K562 (cell line): ENCODE results near the gene FYTTD1. TPM values are rescaled to one million over a fixed set of nuclear protein-coding genes. Genes with fewer than 3 reads are reported as not detected.

Experiments used
- CBX3 ChIP-seq, 2 experiments: IDR thresholded peaks; 1 replicate in 1 of 2; 2 replicates in 1 of 2; pipeline ENCODE4 v1.6.1; 2012; ENCODE audit warnings: inconsistent platforms in 2 of 2, low read length in 2 of 2, borderline replicate concordance in 1 of 2, control low read depth in 1 of 2
- ESRRA ChIP-seq: fragments of 450-650 bp; IDR thresholded peaks from 2 replicates; pipeline ENCODE4 v1.6.1; 2014; ENCODE audit warnings: low read depth, mild to moderate bottlenecking, moderate library complexity, borderline replicate concordance
- FOXP1 ChIP-seq: sonication (generic); formaldehyde crosslinking; IDR thresholded peaks from 2 replicates; pipeline ENCODE4 v1.8.0; 2022; ENCODE audit warnings: mild to moderate bottlenecking, missing genetic modification reagents
- GTF2A2 ChIP-seq: IDR thresholded peaks from 2 replicates; pipeline ENCODE4 v1.6.1; 2016; ENCODE audit warnings: mild to moderate bottlenecking, missing genetic modification characterization, missing compliant biosample characterization
- HCFC1 ChIP-seq: IDR thresholded peaks from 2 replicates; pipeline ENCODE4 v1.6.1; 2012; ENCODE audit warnings: low read depth, low read length, improper control_type of control experiment
- MCM3 ChIP-seq: fragments of 450-650 bp; IDR thresholded peaks from 2 replicates; pipeline ENCODE4 v1.6.1; 2016
- MEIS2 ChIP-seq: fragments of 450-650 bp; IDR thresholded peaks from 2 replicates; pipeline ENCODE4 v1.6.1; 2014; ENCODE audit warnings: mild to moderate bottlenecking; ENCODE audit not compliant: partially characterized antibody
- MIER1 ChIP-seq: fragments of 450-650 bp; IDR thresholded peaks from 2 replicates; pipeline ENCODE4 v1.6.1; 2016; ENCODE audit warnings: antibody characterized with exemption, mild to moderate bottlenecking, low read depth
- POLR2B ChIP-seq: fragments of 450-650 bp; IDR thresholded peaks from 2 replicates; pipeline ENCODE4 v1.6.1; 2018; ENCODE audit warnings: low read depth; ENCODE audit not compliant: partially characterized antibody
- PPARD ChIP-seq: fragments of 250-450 bp; sonication (Bioruptor Pico); IDR thresholded peaks from 2 replicates; pipeline ENCODE4 v1.8.0; 2022; ENCODE audit warnings: inconsistent platforms, mild to moderate bottlenecking, moderate library complexity
- RBM25 ChIP-seq: fragments of 200-400 bp; formaldehyde crosslinking; IDR thresholded peaks from 2 replicates; pipeline ENCODE4 v1.6.1; 2018; ENCODE audit warnings: low read length, low read depth, moderate library complexity; ENCODE audit not compliant: severe bottlenecking
- RBM39 ChIP-seq: fragments of 200-400 bp; formaldehyde crosslinking; optimal IDR thresholded peaks from 2 replicates; pipeline ENCODE3; 2018; ENCODE audit warnings: low read depth, low read length
- RFX1 ChIP-seq: fragments of 450-650 bp; IDR thresholded peaks from 2 replicates; pipeline ENCODE4 v1.6.1; 2016; ENCODE audit warnings: mild to moderate bottlenecking, moderate library complexity
- SAFB ChIP-seq: fragments of 200-400 bp; formaldehyde crosslinking; IDR thresholded peaks from 2 replicates; pipeline ENCODE4 v1.6.1; 2017; ENCODE audit warnings: low read depth, low read length, borderline replicate concordance
- TCF7L2 ChIP-seq: fragments of 150-350 bp; IDR thresholded peaks from 2 replicates; pipeline ENCODE4 v1.6.1; 2016; ENCODE audit warnings: low read depth, mild to moderate bottlenecking, low read length, moderate library complexity
- TSC22D4 ChIP-seq: fragments of 450-650 bp; IDR thresholded peaks from 2 replicates; pipeline ENCODE4 v1.6.1; 2016; ENCODE audit warnings: missing genetic modification characterization, missing biosample characterization, control low read depth
- ZBTB17 ChIP-seq: fragments of 450-650 bp; formaldehyde crosslinking; IDR thresholded peaks from 2 replicates; pipeline ENCODE4 v1.4.0; 2020; ENCODE audit warnings: mild to moderate bottlenecking
- ZNF354B ChIP-seq: fragments of 250-450 bp; sonication (Bioruptor Pico); IDR thresholded peaks from 2 replicates; pipeline ENCODE4 v1.4.0; 2020
- ZNF780A ChIP-seq: fragments of 250-450 bp; sonication (Bioruptor Pico); IDR thresholded peaks from 2 replicates; pipeline ENCODE4 v1.5.0; 2021; ENCODE audit warnings: mild to moderate bottlenecking
- ZSCAN29 ChIP-seq: fragments of 450-650 bp; IDR thresholded peaks from 2 replicates; pipeline ENCODE4 v1.6.1; 2017
- polyA plus RNA-seq, 8 experiments: library from polyadenylated mRNA; depleted of rRNA in 4 of 8; stranded (reverse) in 5 of 8; unstranded in 3 of 8; fragments of >200 nt; fragmentation: Nextera tagmentation in 2 of 8; fragmentation: Illumina TruSeq in 1 of 8; extraction: Ambion mirVana in 2 of 8; extraction: Trizol in 1 of 8; gene quantifications; 2 replicates each; pipeline versions ENCODE4 v1.2.1 to v1.2.3, GENCODE V29; 2011 to 2014; ENCODE audit warnings: inconsistent platforms in 1 of 8, missing spikeins in 1 of 8
- total RNA-seq, 7 experiments: library from RNA; depleted of rRNA in 6 of 7; stranded (reverse); fragments of >200 nt in 6 of 7; fragmentation: Illumina TruSeq in 2 of 7; extraction: Trizol in 2 of 7; gene quantifications; 2 replicates each; pipeline versions ENCODE4 v1.2.1 to v1.2.3, GENCODE V29; 2011 to 2021; ENCODE audit warnings: low replicate concordance in 1 of 7
- TF ChIP-seq, protein P1 (sequence below): fragments of 250-450 bp; sonication (Bioruptor Pico); IDR thresholded peaks from 2 replicates; pipeline ENCODE4 v1.5.0; 2020; ENCODE audit warnings: mild to moderate bottlenecking, borderline replicate concordance
- TF ChIP-seq, protein P2 (sequence below): fragments of 450-650 bp; conservative IDR thresholded peaks from 2 replicates; pipeline ENCODE4 v1.6.1; 2016; ENCODE audit warnings: missing genetic modification characterization, low read depth, mild to moderate bottlenecking, control low read depth, missing compliant biosample characterization
- TF ChIP-seq, protein P3 (sequence below): sonication (generic); formaldehyde crosslinking; IDR thresholded peaks from 2 replicates; pipeline ENCODE4 v1.8.1; 2022; ENCODE audit warnings: missing genetic modification reagents
- TF ChIP-seq, protein P4 (sequence below): fragments of 450-650 bp; formaldehyde crosslinking; IDR thresholded peaks from 2 replicates; pipeline ENCODE4 v1.4.0; 2022; ENCODE audit warnings: missing genetic modification characterization

FYTTD1 gene
- total and polyA plus RNA-seq, 9 of the 15 experiments (the other 6 are each of a cell fraction or from before 2014, with no cell fraction given), result 35.7 to 106 (median 76.3) TPM

DNA sequence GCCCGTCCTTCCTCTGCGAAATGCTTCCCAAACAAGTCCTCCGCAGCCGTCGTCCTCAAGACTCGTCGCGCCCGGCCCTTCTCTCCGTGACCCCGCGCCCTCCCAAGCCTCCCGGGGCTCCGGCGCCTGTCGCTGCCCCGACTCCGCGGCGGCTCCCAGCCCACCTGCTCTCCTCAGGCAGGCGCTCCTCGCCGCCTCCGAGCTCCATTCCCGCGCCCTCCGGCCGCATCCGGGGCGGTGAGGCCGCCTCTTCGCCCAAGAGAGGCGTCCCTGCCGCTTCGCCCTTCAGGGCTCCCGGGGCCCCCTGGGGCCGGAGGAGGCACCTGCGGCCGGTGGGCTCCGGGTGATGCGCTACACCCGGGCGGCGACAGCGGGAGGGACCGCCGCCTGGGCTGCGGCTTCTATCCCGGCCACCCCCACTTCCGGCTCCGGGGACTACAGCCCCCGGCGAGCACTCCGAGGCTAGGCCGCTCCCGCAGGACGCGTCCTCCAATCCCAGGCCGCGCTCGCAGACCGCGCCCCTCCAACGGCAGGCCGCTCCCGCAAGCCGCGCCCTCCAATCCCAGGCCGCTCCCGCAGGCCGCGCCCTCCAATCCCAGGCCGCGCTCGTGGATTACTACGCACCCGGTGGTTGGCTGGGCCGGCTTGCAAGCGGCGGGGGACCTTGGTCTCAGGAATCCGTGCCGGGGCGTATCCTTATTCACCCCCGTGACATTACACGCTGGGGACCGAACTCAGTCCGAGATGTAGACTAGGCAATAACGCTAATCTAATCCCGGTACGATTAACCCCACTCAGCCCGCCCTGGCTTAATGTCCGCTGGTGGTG, 13.0 kb upstream of the FYTTD1 start, which contains the start of gene RUBCN (continued):
- TF ChIP-seq, protein P1, sequence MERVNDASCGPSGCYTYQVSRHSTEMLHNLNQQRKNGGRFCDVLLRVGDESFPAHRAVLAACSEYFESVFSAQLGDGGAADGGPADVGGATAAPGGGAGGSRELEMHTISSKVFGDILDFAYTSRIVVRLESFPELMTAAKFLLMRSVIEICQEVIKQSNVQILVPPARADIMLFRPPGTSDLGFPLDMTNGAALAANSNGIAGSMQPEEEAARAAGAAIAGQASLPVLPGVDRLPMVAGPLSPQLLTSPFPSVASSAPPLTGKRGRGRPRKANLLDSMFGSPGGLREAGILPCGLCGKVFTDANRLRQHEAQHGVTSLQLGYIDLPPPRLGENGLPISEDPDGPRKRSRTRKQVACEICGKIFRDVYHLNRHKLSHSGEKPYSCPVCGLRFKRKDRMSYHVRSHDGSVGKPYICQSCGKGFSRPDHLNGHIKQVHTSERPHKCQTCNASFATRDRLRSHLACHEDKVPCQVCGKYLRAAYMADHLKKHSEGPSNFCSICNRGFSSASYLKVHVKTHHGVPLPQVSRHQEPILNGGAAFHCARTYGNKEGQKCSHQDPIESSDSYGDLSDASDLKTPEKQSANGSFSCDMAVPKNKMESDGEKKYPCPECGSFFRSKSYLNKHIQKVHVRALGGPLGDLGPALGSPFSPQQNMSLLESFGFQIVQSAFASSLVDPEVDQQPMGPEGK (CRISPR knock-in tag), result no peak
- peak; percentile 78 for TF ChIP-seq FOXP1
- no peak for TF ChIP-seq MEIS2
- no peak for TF ChIP-seq ZSCAN29
- TF ChIP-seq SAFB, result no peak; the same call in 1 of the 2 replicates
- no peak for TF ChIP-seq GTF2A2
- TF ChIP-seq, protein P2, sequence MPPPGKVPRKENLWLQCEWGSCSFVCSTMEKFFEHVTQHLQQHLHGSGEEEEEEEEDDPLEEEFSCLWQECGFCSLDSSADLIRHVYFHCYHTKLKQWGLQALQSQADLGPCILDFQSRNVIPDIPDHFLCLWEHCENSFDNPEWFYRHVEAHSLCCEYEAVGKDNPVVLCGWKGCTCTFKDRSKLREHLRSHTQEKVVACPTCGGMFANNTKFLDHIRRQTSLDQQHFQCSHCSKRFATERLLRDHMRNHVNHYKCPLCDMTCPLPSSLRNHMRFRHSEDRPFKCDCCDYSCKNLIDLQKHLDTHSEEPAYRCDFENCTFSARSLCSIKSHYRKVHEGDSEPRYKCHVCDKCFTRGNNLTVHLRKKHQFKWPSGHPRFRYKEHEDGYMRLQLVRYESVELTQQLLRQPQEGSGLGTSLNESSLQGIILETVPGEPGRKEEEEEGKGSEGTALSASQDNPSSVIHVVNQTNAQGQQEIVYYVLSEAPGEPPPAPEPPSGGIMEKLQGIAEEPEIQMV (tag), result no peak
- TF ChIP-seq RBM25, result peak; percentile 98
- no peak for TF ChIP-seq TCF7L2
- no peak for TF ChIP-seq MIER1
- TF ChIP-seq POLR2B, result peak; percentile 74
- no peak for TF ChIP-seq MCM3
- TF ChIP-seq, protein P3, sequence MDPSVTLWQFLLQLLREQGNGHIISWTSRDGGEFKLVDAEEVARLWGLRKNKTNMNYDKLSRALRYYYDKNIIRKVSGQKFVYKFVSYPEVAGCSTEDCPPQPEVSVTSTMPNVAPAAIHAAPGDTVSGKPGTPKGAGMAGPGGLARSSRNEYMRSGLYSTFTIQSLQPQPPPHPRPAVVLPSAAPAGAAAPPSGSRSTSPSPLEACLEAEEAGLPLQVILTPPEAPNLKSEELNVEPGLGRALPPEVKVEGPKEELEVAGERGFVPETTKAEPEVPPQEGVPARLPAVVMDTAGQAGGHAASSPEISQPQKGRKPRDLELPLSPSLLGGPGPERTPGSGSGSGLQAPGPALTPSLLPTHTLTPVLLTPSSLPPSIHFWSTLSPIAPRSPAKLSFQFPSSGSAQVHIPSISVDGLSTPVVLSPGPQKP, result no peak
- no peak for TF ChIP-seq TSC22D4 (tag)
- TF ChIP-seq RBM39, result no peak
- no peak for TF ChIP-seq ZNF354B
- TF ChIP-seq PPARD (CRISPR knock-in tag), result no peak
- no peak for TF ChIP-seq ZNF780A (CRISPR knock-in tag)
- TF ChIP-seq HCFC1, result peak; percentile 89
- TF ChIP-seq ESRRA, result peak; percentile 56; the same call in 1 of the 2 replicates
- no peak for TF ChIP-seq CBX3 (IDR thresholded peaks at IDR 0.05; ENCODE audit: borderline replicate concordance in 1 of 2, low read length in 2 of 2)
- TF ChIP-seq RFX1, result no peak
- no peak for TF ChIP-seq ZBTB17
- TF ChIP-seq, protein P4, sequence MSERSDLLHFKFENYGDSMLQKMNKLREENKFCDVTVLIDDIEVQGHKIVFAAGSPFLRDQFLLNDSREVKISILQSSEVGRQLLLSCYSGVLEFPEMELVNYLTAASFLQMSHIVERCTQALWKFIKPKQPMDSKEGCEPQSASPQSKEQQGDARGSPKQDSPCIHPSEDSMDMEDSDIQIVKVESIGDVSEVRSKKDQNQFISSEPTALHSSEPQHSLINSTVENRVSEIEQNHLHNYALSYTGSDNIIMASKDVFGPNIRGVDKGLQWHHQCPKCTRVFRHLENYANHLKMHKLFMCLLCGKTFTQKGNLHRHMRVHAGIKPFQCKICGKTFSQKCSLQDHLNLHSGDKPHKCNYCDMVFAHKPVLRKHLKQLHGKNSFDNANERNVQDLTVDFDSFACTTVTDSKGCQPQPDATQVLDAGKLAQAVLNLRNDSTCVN (CRISPR knock-in tag), result no peak
